Type B pancreatic cell (in vitro differentiated cells): Measurements from ENCODE around the gene OR10A4. TPM values are rescaled to one million over a fixed set of nuclear protein-coding genes. Genes with fewer than 3 reads are reported as not detected.
"Not testable (repeated sequence)": the region's sequence is repeated elsewhere in the genome, so short reads cannot be mapped to it uniquely, and the experiment has no call there.

Source experiments
- DNase-seq: peaks from one replicate; pipeline ENCODE4 v3.0.0; 2021; ENCODE audit warnings: mixed read lengths; ENCODE audit not compliant: unreplicated experiment; ENCODE audit errors: extremely low spot score
- H3K27ac Mint-ChIP-seq: 2 replicates; pipeline ENCODE4 v1.8.0; 2021; ENCODE audit warnings: mild to moderate bottlenecking, mixed read lengths
- H3K27me3 Mint-ChIP-seq: 2 replicates; pipeline ENCODE4 v1.8.0; 2021; ENCODE audit warnings: mixed read lengths
- H3K36me3 Mint-ChIP-seq: 2 replicates; pipeline ENCODE4 v1.8.0; 2021; ENCODE audit warnings: mixed read lengths
- H3K4me1 Mint-ChIP-seq: one replicate; pipeline ENCODE4 v1.8.0; 2021; ENCODE audit warnings: mixed read lengths; ENCODE audit not compliant: unreplicated experiment
- H3K4me3 Mint-ChIP-seq: 2 replicates; pipeline ENCODE4 v1.8.0; 2021; ENCODE audit warnings: mild to moderate bottlenecking, mixed read lengths
- H3K9me3 Mint-ChIP-seq: 2 replicates; pipeline ENCODE4 v1.8.0; 2021; ENCODE audit warnings: mixed read lengths
- total RNA-seq: library from RNA; stranded (reverse); gene quantifications from 2 replicates; pipeline ENCODE4 v1.2.1, GENCODE V29; 2021; ENCODE audit warnings: low replicate concordance
- TF ChIP-seq, protein P1 (sequence below): fragments of 200-600 bp; sonication (generic); conservative IDR thresholded peaks from 2 replicates; pipeline ENCODE4 v1.5.0; 2021; ENCODE audit warnings: antibody characterized with exemption, mild to moderate bottlenecking

Gene OR10A4
- total RNA-seq, 1 donor from 2014 or later = not detected

GRCh38 chr11:6844356-6844755, 32.1 kb upstream of the OR10A4 start:
- TF ChIP-seq, protein P1, sequence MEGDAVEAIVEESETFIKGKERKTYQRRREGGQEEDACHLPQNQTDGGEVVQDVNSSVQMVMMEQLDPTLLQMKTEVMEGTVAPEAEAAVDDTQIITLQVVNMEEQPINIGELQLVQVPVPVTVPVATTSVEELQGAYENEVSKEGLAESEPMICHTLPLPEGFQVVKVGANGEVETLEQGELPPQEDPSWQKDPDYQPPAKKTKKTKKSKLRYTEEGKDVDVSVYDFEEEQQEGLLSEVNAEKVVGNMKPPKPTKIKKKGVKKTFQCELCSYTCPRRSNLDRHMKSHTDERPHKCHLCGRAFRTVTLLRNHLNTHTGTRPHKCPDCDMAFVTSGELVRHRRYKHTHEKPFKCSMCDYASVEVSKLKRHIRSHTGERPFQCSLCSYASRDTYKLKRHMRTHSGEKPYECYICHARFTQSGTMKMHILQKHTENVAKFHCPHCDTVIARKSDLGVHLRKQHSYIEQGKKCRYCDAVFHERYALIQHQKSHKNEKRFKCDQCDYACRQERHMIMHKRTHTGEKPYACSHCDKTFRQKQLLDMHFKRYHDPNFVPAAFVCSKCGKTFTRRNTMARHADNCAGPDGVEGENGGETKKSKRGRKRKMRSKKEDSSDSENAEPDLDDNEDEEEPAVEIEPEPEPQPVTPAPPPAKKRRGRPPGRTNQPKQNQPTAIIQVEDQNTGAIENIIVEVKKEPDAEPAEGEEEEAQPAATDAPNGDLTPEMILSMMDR = no peak
- peaks cover 5% of the 10 kb centered on the region for H3K4me1 Mint-ChIP-seq
- no peaks in the 10 kb centered on the region for H3K36me3 Mint-ChIP-seq
- no peak for DNase-seq
- H3K4me3 Mint-ChIP-seq = no peak overlapping the region
- H3K9me3 Mint-ChIP-seq = peaks cover 5% of the 10 kb centered on the region
- no peak overlapping the region for H3K27ac Mint-ChIP-seq
- H3K27me3 Mint-ChIP-seq = no peaks in the 10 kb centered on the region

- Mint-ChIP-seq H3K27me3 (no peaks in the 10 kb centered on the region), H3K4me3 (no peak within 1 kb of the TSS), H3K4me1 (peaks cover 5% of the 10 kb centered on the region), H3K9me3 (peaks cover 8% of the 10 kb centered on the region), H3K27ac (no peak within 1 kb of the TSS), H3K36me3 (no peaks in the 10 kb centered on the region)
- TF ChIP-seq, protein P1 = no peak
- no peak for DNase-seq
Observed at GRCh38 chr11:6845383-6845782, 31.0 kb upstream of the OR10A4 start, which contains the start of gene OR10A5. TSS of gene OR10A5 (plus strand) at chr11:6845683. CDS start at chr11:6845683, 0 bp downstream.

- DNase-seq = no peak
- no peaks in the 10 kb centered on the region for H3K4me1 Mint-ChIP-seq
Observed at GRCh38 chr11:6850526-6850925, 25.9 kb upstream of the OR10A4 start.

GRCh38 chr11:6854801-6855200, 21.6 kb upstream of the OR10A4 start:
- not testable (repeated sequence) for H3K4me3 Mint-ChIP-seq, H3K4me1 Mint-ChIP-seq, H3K27me3 Mint-ChIP-seq, H3K27ac Mint-ChIP-seq, DNase-seq, H3K36me3 Mint-ChIP-seq
- peaks cover 16% of the 10 kb centered on the region for H3K9me3 Mint-ChIP-seq

More at GRCh38 chr11:6850526-6850925, 25.9 kb upstream of the OR10A4 start:
- no peak overlapping the region for H3K4me3 Mint-ChIP-seq
- no peak overlapping the region for H3K27ac Mint-ChIP-seq
- no peaks in the 10 kb centered on the region for H3K27me3 Mint-ChIP-seq
- no peaks in the 10 kb centered on the region for H3K36me3 Mint-ChIP-seq
- TF ChIP-seq, protein P1 = no peak
- peaks cover 16% of the 10 kb centered on the region for H3K9me3 Mint-ChIP-seq

DNA sequence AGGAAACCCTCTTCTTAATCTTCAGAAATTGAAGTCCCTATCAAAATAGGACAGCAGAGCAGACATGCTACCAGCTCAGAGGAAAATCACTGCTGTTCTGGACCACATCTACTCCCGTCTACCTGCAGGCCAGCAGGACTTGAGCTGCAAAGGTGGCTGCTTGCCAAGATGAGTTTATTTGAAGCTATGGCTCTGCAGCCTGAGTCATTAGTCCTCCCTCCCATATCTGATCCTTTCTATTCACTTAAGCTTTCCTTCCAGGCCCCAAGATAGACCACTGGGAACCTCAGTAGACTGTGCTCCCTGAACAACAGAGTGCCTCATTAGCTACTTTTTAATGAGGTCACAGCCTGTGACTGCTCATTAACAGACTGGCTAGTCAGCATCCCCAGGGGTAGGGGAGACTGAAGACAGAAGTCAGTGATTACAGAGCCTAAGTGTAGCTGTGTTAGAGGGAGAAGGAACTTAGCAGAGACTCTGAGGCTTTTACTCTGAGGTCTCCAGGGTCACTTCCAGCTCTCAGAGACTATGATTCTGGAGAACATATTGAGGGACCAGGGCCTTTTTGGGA, 20.4 kb upstream of the OR10A4 start:
- Mint-ChIP-seq H3K27ac (no peak overlapping the region), H3K4me1 (no peaks in the 10 kb centered on the region), H3K36me3 (no peaks in the 10 kb centered on the region), H3K27me3 (no peaks in the 10 kb centered on the region), H3K9me3 (peaks cover 10% of the 10 kb centered on the region), H3K4me3 (no peak overlapping the region)
- no peak for DNase-seq
- TF ChIP-seq, protein P1 = no peak

DNA sequence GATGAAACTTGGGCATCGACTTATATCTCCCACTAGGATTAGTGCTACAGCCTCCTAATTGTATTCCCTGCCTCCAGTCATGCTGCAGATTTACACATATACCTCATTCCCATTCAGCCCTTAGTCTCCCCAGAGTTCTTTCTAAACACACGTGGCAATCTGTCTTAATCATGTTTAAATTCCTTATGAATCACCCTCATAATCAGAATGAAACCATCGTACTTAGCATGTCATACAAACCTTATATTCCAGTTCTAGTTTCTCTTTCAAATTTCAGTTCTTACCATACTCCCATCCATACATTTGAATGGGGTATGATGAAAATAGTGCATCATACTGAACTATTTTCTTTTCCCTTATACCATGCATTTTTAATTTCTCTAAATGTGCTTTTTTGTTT, 19.6 kb upstream of the OR10A4 start:
- no peak overlapping the region for H3K27ac Mint-ChIP-seq
- no peaks in the 10 kb centered on the region for H3K4me1 Mint-ChIP-seq
- DNase-seq = no peak
- no peak overlapping the region for H3K4me3 Mint-ChIP-seq
- peaks cover 5% of the 10 kb centered on the region for H3K9me3 Mint-ChIP-seq
- no peaks in the 10 kb centered on the region for H3K27me3 Mint-ChIP-seq
- no peaks in the 10 kb centered on the region for H3K36me3 Mint-ChIP-seq
- TF ChIP-seq, protein P1 = no peak
